Activated T-helper 1 cell treated with anti-CD3 and anti-CD28 coated beads, Interleukin-12 subunit alpha, Interleukin-12 subunit beta, Interleukin-2, Interleukin-4 antibody, amounts not matched to agents 30 ng/mL and 10 ng/mL and 1 ng/mL, durations not matched to agents 14 hours and 24 hours and 36 hours (primary cell): ENCODE results near the gene GATA2. TPM values are rescaled to one million over a fixed set of nuclear protein-coding genes. Genes with fewer than 3 reads are reported as not detected.

Experiments
- DNase-seq: peaks from one replicate; pipeline ENCODE4 v3.0.0; 2021; ENCODE audit warnings: low spot score
- H3K27ac Mint-ChIP-seq: one replicate; pipeline ENCODE4 v1.8.0; 2021; ENCODE audit warnings: mild to moderate bottlenecking, mixed read lengths
- H3K27me3 Mint-ChIP-seq: one replicate; pipeline ENCODE4 v1.8.0; 2022; ENCODE audit warnings: mild to moderate bottlenecking, moderate library complexity, mixed read lengths; ENCODE audit not compliant: insufficient read depth
- H3K36me3 Mint-ChIP-seq: one replicate; pipeline ENCODE4 v1.8.0; 2021; ENCODE audit warnings: low read depth, mixed read lengths
- H3K4me1 Mint-ChIP-seq: one replicate; pipeline ENCODE4 v1.8.0; 2021; ENCODE audit warnings: low read depth, mixed read lengths
- H3K4me3 Mint-ChIP-seq: one replicate; pipeline ENCODE4 v1.8.0; 2021; ENCODE audit warnings: mild to moderate bottlenecking, moderate library complexity, mixed read lengths
- H3K9me3 Mint-ChIP-seq: one replicate; pipeline ENCODE4 v1.8.0; 2021; ENCODE audit warnings: mixed read lengths
- intact Hi-C: fragments of 100-400 bp; cut with micrococcal nuclease; formaldehyde crosslinking; loops from one replicate; pipeline ENCODE4 v1.15.1; 2024
- total RNA-seq: library from RNA; stranded (reverse); gene quantifications from 2 replicates; pipeline ENCODE4 v1.2.3, GENCODE V29; 2022

GATA2 gene
- total RNA-seq, 1 donor from 2014 or later = 0.18 TPM

DNA sequence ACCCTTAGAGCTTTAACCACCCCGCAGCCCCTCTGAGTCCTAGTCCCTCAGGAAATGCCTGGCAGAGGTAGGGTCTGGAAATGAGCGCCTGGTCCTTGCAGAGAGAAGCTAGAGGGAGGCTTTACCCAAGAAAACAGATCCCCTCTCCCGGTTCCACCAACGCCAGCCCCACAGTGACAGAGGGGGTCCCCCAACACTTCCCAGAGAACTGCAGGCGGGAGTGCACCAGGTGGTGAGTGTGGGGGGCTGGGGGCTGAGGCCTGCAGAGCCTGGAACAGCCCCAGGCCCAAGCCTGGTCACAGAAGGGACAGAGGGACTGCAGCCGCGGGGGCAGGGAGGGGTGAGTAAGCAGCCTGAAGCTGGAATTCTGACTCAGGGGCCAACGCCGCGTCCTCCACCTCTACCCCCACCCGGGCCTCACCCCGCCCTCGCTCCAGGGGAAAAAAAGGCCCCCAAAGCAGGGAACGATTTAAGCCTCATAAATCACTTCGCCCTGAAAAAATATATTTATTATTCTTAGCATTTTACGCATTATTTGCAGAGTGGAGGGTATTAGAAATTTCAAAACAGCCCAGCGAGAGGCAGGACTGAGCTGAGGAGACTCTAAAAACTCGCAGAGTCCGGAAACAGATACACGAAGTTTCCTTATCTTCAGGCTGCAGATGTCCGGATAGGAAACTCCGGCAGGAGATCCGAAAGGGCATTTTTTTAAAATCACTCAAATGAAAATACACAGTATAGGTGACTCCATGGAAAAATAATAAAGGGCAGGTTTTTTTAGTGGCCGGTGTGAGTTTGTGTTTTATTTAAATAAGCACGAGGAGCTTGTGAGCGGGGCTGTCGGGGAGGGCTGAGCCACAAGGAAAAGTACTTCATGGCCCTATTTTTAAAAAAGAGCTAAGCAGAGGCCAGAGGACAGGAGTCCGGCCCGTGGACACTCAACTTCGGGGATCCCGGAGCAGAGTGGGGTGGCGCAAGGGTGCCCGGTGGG is 10.0 kb downstream of the GATA2 start:
- H3K27ac Mint-ChIP-seq = no peak overlapping the region
- H3K27me3 Mint-ChIP-seq = peaks cover 69% of the 10 kb centered on the region
- intact Hi-C loops = loop anchor here (1.0 kb wide), 1 partner anchor 9 kb away; no protein-coding TSS in a partner anchor
- H3K36me3 Mint-ChIP-seq = no peaks in the 10 kb centered on the region
- DNase-seq = no peak
- H3K9me3 Mint-ChIP-seq = no peaks in the 10 kb centered on the region
- H3K4me3 Mint-ChIP-seq = no peak overlapping the region
- H3K4me1 Mint-ChIP-seq = peaks cover 15% of the 10 kb centered on the region

DNA sequence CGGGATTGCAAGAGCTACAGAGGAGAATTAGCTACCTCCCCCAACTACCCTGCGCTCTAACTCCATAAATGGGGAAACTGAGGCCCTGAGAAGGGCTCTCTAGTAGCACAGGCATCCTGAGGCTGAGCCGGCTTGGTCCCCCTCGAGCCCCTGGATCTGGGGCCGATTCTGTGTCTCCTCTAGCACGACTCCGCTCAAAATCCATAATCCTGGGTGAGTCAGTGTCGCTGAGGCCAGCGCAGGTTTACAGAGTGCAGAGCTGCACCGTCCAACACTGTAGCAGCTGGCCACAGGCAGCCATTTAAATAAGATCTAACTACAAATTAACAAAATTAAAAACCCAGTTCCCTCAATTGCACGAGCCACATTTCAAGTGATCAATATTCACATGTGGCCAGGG is 10.8 kb downstream of the GATA2 start:
- Mint-ChIP-seq H3K4me3 (no peak overlapping the region), H3K36me3 (no peaks in the 10 kb centered on the region), H3K9me3 (no peaks in the 10 kb centered on the region), H3K4me1 (peaks cover 11% of the 10 kb centered on the region), H3K27ac (no peak overlapping the region), H3K27me3 (peaks cover 66% of the 10 kb centered on the region)
- intact Hi-C loops = no loop called here
- no peak for DNase-seq

DNA sequence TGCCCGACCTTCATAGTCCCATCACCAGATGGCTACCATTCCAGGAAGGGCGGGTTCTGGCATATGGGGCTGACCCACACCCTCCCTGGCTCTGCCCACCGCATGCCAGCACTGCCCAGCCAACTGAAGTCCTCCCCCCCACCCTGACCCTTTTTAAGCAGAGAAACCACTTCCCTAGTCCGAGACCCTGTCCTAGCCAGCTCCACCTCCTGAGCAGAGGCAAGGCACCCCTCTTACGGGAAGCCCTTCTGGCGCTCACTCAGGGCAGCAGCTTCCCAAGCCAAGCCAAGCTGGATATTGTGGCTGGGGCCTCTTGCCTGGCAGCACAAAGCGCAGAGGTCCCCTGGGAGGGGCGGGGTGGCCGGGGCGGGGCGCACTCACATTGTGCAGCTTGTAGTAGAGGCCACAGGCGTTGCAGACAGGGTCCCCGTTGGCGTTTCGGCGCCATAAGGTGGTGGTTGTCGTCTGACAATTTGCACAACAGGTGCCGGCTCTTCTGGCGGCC is 11.5 kb downstream of the GATA2 start:
- Mint-ChIP-seq H3K4me3 (no peak overlapping the region), H3K4me1 (peaks cover 10% of the 10 kb centered on the region), H3K36me3 (no peaks in the 10 kb centered on the region), H3K27ac (no peak overlapping the region), H3K27me3 (peaks cover 64% of the 10 kb centered on the region), H3K9me3 (no peaks in the 10 kb centered on the region)
- DNase-seq = no peak
- intact Hi-C loops = no loop called here

DNA sequence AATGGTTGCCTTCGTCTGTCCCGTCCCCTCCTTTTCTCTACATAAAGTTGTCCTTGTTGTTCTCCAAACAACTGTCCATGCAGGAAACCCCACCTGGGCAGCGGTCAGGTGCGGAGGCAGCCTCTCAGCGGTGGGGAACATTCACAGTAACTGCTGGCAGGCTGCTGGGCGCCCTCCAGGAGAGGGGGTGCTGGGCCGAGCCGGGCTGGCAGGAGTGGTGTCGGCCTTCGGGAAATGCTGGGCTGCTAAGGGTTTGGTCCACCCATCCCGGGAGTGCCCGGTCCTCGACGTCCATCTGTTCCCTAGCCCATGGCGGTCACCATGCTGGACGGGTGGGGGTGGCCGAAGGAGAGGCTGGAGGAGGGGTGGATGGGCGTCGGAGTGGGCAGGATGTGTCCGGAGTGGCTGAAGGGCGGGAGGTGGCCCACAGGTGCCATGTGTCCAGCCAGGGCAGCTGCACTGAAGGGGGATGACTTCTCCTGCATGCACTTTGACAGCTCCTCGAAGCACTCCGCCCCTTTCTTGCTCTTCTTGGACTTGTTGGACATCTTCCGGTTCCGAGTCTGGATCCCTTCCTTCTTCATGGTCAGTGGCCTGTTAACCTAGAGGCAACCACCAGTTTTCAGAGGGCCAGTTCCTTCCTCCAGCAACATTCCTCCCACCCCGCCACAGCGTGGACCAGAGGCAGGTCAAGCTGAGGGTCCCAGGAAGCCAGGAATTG is 12.1 kb downstream of the GATA2 start:
- Mint-ChIP-seq H3K9me3 (no peaks in the 10 kb centered on the region), H3K27ac (no peak overlapping the region), H3K4me1 (peaks cover 10% of the 10 kb centered on the region), H3K36me3 (no peaks in the 10 kb centered on the region), H3K4me3 (no peak overlapping the region), H3K27me3 (peaks cover 61% of the 10 kb centered on the region)
- DNase-seq = no peak
- intact Hi-C loops = no loop called here

DNA sequence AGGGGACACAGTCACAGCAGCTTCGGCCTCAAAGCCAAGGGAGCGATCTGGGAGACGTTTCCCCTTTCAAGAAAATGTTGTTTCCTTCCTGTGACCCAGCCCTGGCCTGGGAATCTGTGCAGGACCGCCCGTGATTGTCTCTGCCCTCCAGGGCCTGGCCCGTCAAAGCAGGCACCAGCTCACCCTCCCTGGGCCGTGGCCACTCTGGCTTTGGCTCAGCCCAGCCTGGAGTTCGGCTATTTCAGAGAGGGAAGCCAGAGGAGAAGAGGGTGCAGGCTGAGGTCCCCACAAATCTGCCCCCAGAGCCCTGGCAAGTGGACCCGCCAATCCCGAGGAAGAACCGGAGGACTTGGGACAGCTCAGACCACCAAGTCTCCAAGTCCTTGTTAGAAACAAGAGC is 12.7 kb downstream of the GATA2 start:
- Mint-ChIP-seq H3K27ac (no peak overlapping the region), H3K27me3 (peaks cover 55% of the 10 kb centered on the region), H3K36me3 (no peaks in the 10 kb centered on the region), H3K4me3 (no peak overlapping the region), H3K4me1 (peaks cover 10% of the 10 kb centered on the region), H3K9me3 (no peaks in the 10 kb centered on the region)
- intact Hi-C loops = no loop called here
- no peak for DNase-seq

DNA sequence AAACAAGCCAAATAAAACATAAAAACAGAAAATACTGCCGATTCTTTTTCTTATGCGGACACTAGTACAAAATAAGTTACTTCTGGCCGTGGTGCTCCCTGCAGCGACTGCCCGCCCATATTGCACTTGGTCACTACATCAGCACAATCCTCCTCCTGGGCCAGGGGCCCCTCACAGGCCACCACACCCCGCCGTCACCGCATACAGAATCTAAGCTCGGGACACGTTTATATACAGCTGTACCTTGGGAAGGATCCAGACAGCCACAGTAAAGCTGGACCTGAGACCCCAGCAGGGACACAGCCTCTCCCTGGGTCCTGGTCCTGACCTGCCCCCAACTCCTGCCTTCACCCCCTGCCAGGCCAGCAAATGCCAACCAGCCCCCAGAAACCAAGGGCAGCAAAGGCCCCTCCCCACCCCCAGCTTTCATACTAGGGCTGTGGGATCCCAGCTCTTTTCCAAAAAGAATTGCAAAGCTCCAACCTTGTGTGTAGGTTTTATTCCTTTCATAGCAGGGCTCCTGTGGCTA is 13.4 kb downstream of the GATA2 start:
- intact Hi-C loops = no loop called here
- no peak for DNase-seq
- Mint-ChIP-seq H3K27ac (no peak overlapping the region), H3K36me3 (no peaks in the 10 kb centered on the region), H3K4me3 (no peak overlapping the region), H3K27me3 (peaks cover 50% of the 10 kb centered on the region), H3K4me1 (peaks cover 10% of the 10 kb centered on the region), H3K9me3 (no peaks in the 10 kb centered on the region)

DNA sequence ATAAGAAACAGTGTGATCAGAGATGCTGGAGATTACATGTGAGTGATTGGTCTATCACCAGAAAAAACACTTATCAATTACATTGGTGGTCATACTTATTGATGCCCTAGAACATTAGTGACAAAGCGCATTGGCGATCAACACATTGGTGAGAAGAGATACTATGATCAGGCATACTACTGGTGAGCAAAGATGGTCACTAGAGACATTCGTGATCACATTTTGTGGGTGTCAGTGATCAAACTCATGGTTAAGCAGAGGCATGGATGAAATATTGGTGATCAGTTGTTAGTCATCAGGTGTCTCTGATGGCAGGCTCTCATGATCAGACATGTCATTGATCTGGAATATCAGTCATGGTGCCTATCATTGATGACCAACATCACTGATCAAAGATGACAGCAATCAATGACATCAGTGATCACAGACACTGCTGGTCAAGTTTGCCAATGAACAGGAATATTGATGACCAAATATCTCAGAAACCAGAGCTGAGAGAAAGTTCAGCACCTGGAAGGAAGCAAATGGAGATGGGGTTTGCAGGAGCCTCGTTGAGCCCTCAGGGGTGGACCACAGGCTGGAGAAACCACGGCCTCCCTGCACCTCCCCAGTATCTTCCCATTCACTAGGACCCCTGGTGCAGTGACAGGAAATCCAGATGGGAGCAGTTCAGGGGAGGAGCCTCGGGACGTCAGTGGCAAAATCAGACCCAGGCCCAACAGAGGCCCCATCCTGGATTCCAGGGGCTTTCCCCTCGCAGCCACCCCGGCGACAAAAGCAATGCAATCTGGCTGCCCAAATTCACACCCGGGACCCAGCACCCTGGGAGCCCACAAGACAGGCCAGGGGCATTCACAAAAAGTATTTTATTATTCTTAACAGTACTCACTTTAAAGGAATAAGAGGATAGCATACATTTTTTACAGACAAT is 14.2 kb downstream of the GATA2 start:
- Mint-ChIP-seq H3K4me3 (no peak overlapping the region), H3K27ac (no peak overlapping the region), H3K36me3 (no peaks in the 10 kb centered on the region), H3K4me1 (peaks cover 9% of the 10 kb centered on the region), H3K27me3 (peaks cover 49% of the 10 kb centered on the region), H3K9me3 (no peaks in the 10 kb centered on the region)
- DNase-seq = no peak
- intact Hi-C loops = no loop called here

DNA sequence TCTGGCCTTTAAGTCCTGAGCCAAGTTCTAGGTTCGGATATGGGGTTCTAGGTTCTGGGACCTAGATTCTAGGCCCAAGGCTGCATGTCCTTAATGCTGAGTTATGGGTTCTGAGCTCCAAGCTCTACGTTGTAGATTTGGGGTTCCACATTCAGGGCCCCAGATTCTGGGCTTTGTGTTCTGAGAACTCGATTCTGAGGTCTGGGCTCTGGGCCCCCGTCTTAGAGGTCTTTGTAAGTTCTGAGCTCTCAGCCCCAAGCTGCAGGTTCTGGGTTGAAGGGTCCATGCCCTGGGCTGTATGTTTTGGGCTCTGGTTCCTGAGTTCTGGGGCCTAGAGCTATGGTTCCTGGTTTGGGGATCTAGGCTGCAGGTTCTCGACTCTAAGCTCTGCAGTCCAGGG is 16.3 kb downstream of the GATA2 start:
- no peak for DNase-seq

DNA sequence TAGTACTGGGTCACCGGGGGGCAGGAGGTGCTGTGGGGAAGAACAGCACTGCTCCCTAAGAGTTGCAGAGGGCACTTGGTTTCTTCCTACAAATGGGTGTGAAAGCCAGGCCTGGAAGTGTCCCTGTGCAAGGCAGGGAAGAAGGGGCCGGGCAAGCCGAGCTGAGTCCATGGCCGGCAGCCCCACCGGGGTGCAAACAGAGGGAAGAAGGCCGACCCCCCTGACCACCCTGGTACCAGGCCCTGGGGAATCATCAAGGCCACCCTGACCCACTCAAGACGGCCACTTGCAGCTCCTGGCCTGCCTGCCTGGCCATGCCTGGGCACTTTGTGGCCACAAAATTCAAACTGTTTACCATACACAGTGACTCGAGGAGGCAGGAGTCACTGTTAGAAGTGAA is 17.6 kb downstream of the GATA2 start:
- DNase-seq = no peak
- no peaks in the 10 kb centered on the region for H3K9me3 Mint-ChIP-seq
- H3K36me3 Mint-ChIP-seq = no peaks in the 10 kb centered on the region
- intact Hi-C loops = no loop called here
- no peak overlapping the region for H3K27ac Mint-ChIP-seq
- peaks cover 42% of the 10 kb centered on the region for H3K27me3 Mint-ChIP-seq
- no peaks in the 10 kb centered on the region for H3K4me1 Mint-ChIP-seq
- H3K4me3 Mint-ChIP-seq = no peak overlapping the region

More for the DNA sequence above, 16.3 kb downstream of the GATA2 start:
- H3K9me3 Mint-ChIP-seq = no peaks in the 10 kb centered on the region
- no peaks in the 10 kb centered on the region for H3K36me3 Mint-ChIP-seq
- H3K4me3 Mint-ChIP-seq = no peak overlapping the region
- peaks cover 44% of the 10 kb centered on the region for H3K27me3 Mint-ChIP-seq
- no peak overlapping the region for H3K27ac Mint-ChIP-seq
- no peaks in the 10 kb centered on the region for H3K4me1 Mint-ChIP-seq
- intact Hi-C loops = no loop called here

DNA sequence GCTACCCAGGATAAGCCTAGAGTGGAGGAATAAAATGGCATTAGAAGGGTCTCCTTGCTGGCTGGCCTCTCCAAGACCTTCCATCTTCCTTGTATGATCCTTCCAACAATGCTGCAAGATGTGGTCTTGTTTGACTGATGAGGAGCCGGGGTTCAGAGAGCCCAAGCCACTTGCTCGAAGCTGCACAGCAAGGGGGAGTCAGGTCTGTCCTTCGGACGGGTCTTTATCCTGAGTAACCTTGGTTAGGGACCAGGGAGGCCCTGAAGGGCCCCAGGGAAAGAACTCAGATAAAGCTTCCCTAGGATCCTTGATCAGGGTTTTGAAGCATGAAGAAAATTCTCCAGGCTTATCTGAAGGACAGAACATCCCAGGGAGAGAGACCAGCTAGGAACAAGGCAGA is 19.3 kb downstream of the GATA2 start:
- Mint-ChIP-seq H3K9me3 (no peaks in the 10 kb centered on the region), H3K27me3 (peaks cover 35% of the 10 kb centered on the region), H3K27ac (no peak overlapping the region), H3K4me3 (no peak overlapping the region), H3K4me1 (no peaks in the 10 kb centered on the region), H3K36me3 (no peaks in the 10 kb centered on the region)
- DNase-seq = no peak
- intact Hi-C loops = no loop called here

DNA sequence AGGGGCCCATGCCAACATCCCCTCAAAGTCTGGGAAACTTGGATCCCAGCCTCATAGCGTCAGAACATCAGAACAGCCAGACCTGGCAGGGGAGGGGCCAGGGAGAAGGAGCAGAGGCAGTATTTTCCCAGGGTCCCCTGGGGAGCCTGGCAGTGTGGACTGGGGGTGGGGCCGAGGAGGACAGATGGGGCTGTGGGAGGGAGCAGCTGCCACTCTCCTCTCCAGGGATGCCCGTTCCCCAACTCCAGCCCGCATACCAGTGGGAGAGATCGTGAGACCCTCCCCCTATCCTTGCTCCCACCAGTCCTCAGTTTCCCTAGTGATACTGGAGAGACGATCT is 19.9 kb downstream of the GATA2 start:
- no peaks in the 10 kb centered on the region for H3K36me3 Mint-ChIP-seq
- intact Hi-C loops = no loop called here
- no peaks in the 10 kb centered on the region for H3K9me3 Mint-ChIP-seq
- peaks cover 30% of the 10 kb centered on the region for H3K27me3 Mint-ChIP-seq
- H3K4me3 Mint-ChIP-seq = no peak overlapping the region
- DNase-seq = no peak
- H3K27ac Mint-ChIP-seq = no peak overlapping the region
- no peaks in the 10 kb centered on the region for H3K4me1 Mint-ChIP-seq

DNA sequence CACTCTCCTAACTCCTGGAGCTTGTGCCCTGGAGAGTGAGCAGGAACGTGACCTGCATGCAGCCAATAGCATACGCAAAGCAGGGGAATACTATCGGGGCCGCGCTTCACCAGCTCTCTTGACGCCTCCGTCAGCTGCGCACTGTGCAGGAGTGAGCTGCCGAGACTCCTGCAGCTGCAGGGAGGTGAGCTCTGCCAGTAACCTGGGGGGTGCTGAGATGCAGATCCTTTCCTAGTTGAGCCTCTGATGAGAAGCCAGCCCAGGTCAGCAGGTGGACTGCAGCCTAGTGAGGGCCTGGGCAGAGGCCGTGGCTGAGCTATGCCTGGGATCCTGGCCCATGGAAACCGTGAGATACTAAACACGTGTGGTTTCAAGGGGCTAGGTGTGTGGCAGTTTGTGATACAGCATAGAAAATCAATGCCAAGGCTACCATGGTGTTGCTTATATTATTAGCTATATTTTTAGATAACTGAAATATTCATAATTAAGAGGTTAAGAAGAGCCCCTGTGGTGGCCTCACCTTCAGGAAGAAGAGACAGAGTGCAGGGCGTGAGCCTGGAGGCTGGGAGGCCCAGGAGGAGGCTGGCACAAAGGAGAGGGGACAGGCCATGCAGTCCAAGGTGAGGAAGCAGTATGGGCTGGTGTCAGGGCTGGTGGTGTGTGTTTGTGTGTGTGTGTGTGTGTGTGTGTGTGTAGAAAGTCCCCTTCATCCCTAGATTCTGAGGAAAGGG is 20.4 kb downstream of the GATA2 start:
- Mint-ChIP-seq H3K4me3 (no peak overlapping the region), H3K9me3 (no peaks in the 10 kb centered on the region), H3K36me3 (no peaks in the 10 kb centered on the region), H3K27me3 (peaks cover 28% of the 10 kb centered on the region), H3K4me1 (no peaks in the 10 kb centered on the region), H3K27ac (no peak overlapping the region)
- DNase-seq = no peak
- intact Hi-C loops = no loop called here
